NCI-H226 (cell line): ENCODE data around the gene IRF2BP1.
"Not testable (repeated sequence)": the region's sequence is repeated elsewhere in the genome, so short reads cannot be mapped to it uniquely, and the experiment has no call there.

Experiments used
- DNase-seq: peaks from one replicate; pipeline ENCODE4 v3.0.0-alpha.2; 2015

IRF2BP1 gene

GRCh38 chr19:45881082-45881908 is 4.6 kb downstream of the IRF2BP1 start:
- DNase-seq: no peak

DNA sequence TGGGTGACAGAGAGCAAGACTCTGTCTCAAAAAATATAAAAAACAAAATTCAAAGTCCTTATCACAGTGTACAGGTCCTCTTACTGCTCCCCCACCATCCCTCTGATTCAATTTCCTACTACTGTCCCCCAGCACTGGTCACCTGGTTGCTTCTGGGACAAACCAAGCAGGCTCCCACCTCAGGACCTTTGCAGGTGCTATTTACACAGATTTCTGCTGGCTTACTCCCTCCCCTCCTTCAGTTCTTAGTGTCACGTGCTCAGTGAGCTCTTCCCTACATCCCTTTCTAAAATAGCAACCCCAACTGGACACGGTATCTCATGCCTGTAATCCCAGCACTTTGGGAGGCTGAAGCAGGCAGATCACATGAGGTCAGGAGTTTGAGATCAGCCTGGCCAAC is 6.0 kb downstream of the IRF2BP1 start:
- DNase-seq: no peak

- DNase-seq: no peak
Observed at GRCh38 chr19:45879055-45879454, 6.9 kb downstream of the IRF2BP1 start.

DNA sequence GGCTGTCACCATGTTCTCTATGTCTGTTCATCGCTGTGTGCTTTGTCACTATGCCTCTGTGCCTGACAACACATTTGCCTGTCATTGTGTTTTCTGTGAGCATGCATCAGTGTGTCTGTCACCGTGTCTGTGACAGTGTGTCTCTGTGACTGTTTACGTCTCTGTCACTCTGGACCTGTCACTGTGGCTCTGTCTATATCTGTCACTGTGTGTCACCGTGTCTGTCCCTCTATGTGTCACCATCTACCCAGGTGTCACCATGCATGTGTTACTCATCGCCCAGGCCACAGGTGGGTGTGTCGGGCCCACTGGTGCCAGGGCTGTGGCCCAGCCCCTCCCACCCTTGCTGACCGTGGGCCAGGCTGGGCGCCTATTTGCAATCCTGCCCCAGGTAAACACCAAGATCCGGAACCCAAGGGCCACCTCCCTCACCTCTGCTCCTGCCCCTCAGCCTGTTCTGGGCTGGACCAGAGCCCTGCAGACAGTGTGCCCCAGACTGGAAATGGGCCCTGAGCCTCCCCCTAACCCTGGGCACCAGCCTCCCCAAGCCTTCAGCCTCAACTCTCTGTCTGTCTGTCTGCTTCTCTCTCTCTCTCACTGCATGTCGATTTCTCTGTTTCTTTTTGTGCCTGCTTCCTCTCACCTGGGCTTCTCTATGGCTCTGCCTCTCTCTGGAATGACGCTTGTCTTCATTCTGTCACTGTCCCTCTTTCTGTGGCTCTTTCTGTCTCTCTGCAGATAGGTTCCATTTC is 7.7 kb downstream of the IRF2BP1 start:
- no peak for DNase-seq

- no peak for DNase-seq
Observed at GRCh38 chr19:45876411-45877197, 9.3 kb downstream of the IRF2BP1 start.

DNA sequence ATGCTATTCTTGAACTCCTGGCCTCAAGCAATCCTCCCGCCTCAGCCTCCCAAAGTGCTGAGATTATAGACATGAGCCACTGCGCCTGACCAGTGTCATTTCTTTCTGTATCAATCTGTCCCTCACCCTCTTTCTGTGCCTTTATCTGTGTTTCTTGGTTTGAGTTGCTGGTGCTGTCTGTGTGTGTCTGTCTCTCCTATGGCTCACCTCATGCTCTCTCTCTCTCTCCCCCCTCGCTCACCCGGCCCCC is 9.9 kb downstream of the IRF2BP1 start:
- no peak for DNase-seq

GRCh38 chr19:45874620-45874966 is 11.3 kb downstream of the IRF2BP1 start:
- no peak for DNase-seq

- no peak for DNase-seq
Observed at GRCh38 chr19:45873219-45873772, 12.6 kb downstream of the IRF2BP1 start.

- DNase-seq: no peak
Observed at GRCh38 chr19:45872095-45872919, 13.6 kb downstream of the IRF2BP1 start.

- DNase-seq: no peak
Observed at GRCh38 chr19:45870798-45871197, 15.1 kb downstream of the IRF2BP1 start.

GRCh38 chr19:45867241-45867640 is 18.7 kb downstream of the IRF2BP1 start:
- DNase-seq: not testable (repeated sequence)

DNA sequence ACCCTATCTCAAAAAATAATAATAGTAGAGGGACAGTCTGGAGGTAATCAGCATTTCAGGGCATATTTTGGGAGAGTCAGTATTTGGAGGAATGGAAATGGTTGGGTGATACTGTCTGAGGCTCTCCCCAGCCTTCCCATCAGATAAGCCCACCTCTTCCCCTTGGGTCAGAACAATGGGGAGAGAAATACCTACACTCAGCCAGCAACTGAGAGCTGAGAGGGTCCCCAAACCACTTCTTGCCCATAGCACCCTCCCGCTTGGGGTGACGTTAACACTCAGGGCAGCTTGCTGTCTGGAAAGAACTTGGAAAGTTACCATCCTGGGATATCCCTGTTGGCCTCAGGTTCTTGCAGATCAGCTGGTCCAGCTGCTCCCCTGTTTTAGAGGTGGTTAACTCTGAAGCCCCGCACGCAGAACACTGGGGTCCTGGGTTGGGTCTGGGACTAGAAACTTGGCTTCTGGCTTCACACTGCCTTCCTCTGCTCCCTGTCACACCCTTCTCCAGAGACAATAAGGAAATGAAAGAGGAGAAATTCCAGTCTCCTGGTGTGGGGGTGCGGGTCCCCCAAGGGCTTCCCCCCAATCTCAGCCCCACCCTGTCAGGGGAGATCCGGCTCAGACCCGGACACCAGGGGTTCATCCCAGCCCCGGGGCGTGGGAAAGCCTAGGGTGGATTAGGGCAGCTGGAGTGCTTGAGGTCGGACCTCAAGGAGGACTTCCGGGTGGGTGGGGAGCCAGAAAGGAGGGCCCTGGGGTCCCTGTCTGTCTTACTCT is 19.4 kb downstream of the IRF2BP1 start:
- no peak for DNase-seq

GRCh38 chr19:45865269-45865948 is 20.5 kb downstream of the IRF2BP1 start:
- DNase-seq: no peak

DNA sequence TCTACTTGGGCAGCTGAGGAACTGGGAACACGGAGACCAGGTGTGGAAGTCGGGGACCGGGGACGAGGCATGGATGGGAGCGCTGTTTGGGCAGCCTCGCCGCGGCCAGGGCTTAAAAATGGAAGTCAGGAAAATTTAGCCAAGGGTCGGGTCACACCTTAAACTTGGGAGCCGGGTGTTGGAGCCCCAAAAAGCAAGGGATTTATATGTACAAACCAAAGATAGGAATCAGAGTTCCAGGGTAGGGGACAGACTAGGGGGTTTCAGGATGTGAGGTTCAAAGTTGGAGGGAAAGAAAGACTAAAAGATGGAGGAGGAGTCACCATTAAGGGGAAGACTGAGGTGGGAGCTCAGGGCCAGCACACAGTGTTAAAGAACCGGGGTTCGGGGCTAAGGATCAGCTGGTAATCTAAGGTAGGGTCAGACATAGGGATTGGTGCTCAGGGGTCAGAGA is 21.3 kb downstream of the IRF2BP1 start:
- DNase-seq: no peak

GRCh38 chr19:45863840-45864628 is 21.9 kb downstream of the IRF2BP1 start, which contains the start of gene FOXA3:
Gene FOXA3 (plus strand): TSS chr19:45864326. CDS start chr19:45864457, 131 bp downstream.
- DNase-seq: no peak

DNA sequence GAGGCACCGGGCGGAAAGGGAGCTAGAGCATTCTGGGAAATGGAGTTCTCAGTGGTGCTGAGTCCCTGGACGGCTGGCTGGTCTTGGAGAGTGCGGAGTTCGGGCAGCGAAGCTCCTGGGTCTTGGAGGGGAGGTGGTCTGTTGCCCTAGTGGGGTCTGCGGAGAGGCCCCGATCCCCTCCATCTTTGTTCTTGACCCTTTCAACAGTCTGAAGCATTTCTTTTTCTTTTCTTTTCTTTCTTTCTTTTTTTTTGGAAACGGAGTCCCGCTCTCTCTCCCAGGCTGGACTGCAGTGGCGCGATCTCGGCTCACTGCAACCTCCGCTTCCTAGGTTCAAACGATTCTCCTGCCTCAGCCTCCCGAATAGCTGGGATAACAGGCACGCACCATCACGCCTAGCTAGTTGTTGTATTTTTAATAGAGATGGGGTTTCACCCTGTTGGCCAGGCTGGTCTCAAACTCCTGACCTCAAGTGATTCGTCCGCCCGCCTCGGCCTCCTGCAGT is 22.6 kb downstream of the IRF2BP1 start:
- DNase-seq: no peak

- peak; percentile 96 for DNase-seq
Observed at GRCh38 chr19:45862564-45863334, 23.2 kb downstream of the IRF2BP1 start, which contains the start of gene SYMPK. Gene SYMPK (minus strand): TSS chr19:45863147. CDS start chr19:45854495, 8,652 bp downstream.

GRCh38 chr19:45862271-45862563 is 23.7 kb downstream of the IRF2BP1 start:
- no peak for DNase-seq
